PC-3 (cell line): ENCODE measurements around the gene PIGW. TPM values are rescaled to one million over a fixed set of nuclear protein-coding genes. Genes with fewer than 3 reads are reported as not detected.
A peak's percentile ranks its signal among the peaks of the same experiment; 100 is the strongest.

Experiments
- ATAC-seq: fragments of 200-7000 bp; cut with Tn5 transposase; 2 replicates; pipeline ENCODE4 v1.9.1; 2020; ENCODE audit warnings: mild to moderate bottlenecking, moderate library complexity
- Bru-seq: library from RNA; stranded (reverse); fragments of 400-500 nt; gene quantifications from one replicate; lab custom pipeline; 2021; lab: Mats Ljungman, UMichigan
- BruChase-seq, 2 experiments: library from RNA; stranded (reverse); fragments of 400-500 nt; gene quantifications; one replicate each; lab custom pipeline; 2021; lab: Mats Ljungman, UMichigan
- BruUV-seq: library from RNA; stranded (reverse); fragments of 400-500 nt; replicated peaks from 2 replicates; lab custom pipeline; 2021; lab: Mats Ljungman, UMichigan
- CTCF ChIA-PET: fragments of 300-600 bp; sonication (Branson Sonifier 250); formaldehyde crosslinking; loops from one replicate; lab custom pipeline; 2022; ENCODE audit warnings: antibody characterized with exemption; lab: Charles Lee
- POLR2A ChIA-PET: fragments of 300-600 bp; sonication (Branson Sonifier 250); formaldehyde crosslinking; loops from one replicate; lab custom pipeline; 2022; ENCODE audit warnings: antibody characterized with exemption; ENCODE audit not compliant: unreplicated experiment; lab: Charles Lee
- DNase-seq: peaks from one replicate; pipeline ENCODE4 v3.0.0-alpha.2; 2015
- H2AFZ ChIP-seq: fragments of 300-600 bp; sonication (generic); 2 replicates; pipeline ENCODE4 v1.6.0; 2016; ENCODE audit warnings: antibody characterized with exemption, low read length
- H3F3A ChIP-seq: fragments of 300-600 bp; sonication (generic); one replicate; pipeline ENCODE4 v1.6.0; 2017; ENCODE audit warnings: antibody characterized with exemption, low read length, control low read depth, mild to moderate bottlenecking; ENCODE audit not compliant: unreplicated experiment
- H3K27ac ChIP-seq: fragments of 300-600 bp; sonication (generic); 2 replicates; pipeline ENCODE4 v1.5.1; 2016; ENCODE audit warnings: mild to moderate bottlenecking, low read length
- H3K27me3 ChIP-seq: fragments of 300-600 bp; sonication (generic); 2 replicates; pipeline ENCODE4 v1.6.1; 2016; ENCODE audit warnings: low read length, mixed read lengths
- H3K36me3 ChIP-seq: fragments of 300-600 bp; sonication (generic); 2 replicates; pipeline ENCODE4 v1.6.1; 2016; ENCODE audit warnings: low read depth, mixed run types, low read length, mixed read lengths
- H3K4me1 ChIP-seq: fragments of 300-600 bp; sonication (generic); 2 replicates; pipeline ENCODE4 v1.5.1; 2016; ENCODE audit warnings: low read length; ENCODE audit not compliant: insufficient read depth
- H3K4me2 ChIP-seq: fragments of 300-600 bp; sonication (generic); 2 replicates; pipeline ENCODE4 v1.6.0; 2016; ENCODE audit warnings: low read length
- H3K4me3 ChIP-seq: fragments of 300-600 bp; sonication (generic); 2 replicates; pipeline ENCODE4 v1.5.1; 2016; ENCODE audit warnings: mild to moderate bottlenecking, low read length, mixed read lengths
- H3K79me2 ChIP-seq: fragments of 300-600 bp; sonication (generic); 2 replicates; pipeline ENCODE4 v1.6.1; 2017; ENCODE audit warnings: low read length, mixed read lengths
- H3K9ac ChIP-seq: fragments of 300-600 bp; sonication (generic); 2 replicates; pipeline ENCODE4 v1.6.0; 2016; ENCODE audit warnings: mild to moderate bottlenecking, low read length
- H3K9me2 ChIP-seq: fragments of 300-600 bp; sonication (generic); replicated peaks from 2 replicates; pipeline ENCODE4 v1.6.1; 2016; ENCODE audit warnings: mixed run types, low read length, mixed read lengths
- H3K9me3 ChIP-seq: fragments of 300-600 bp; sonication (generic); 2 replicates; pipeline ENCODE4 v1.6.1; 2016; ENCODE audit warnings: low read length, mixed read lengths
- H4K20me1 ChIP-seq: fragments of 300-600 bp; sonication (generic); 2 replicates; pipeline ENCODE4 v1.6.1; 2016; ENCODE audit warnings: low read length, mixed read lengths
- EZH2 ChIP-seq: fragments of 300-600 bp; sonication (generic); IDR thresholded peaks from one replicate; pipeline ENCODE4 v1.6.1; 2017; ENCODE audit warnings: antibody characterized with exemption, mild to moderate bottlenecking, low read length; ENCODE audit not compliant: unreplicated experiment
- EZH2phosphoT487 ChIP-seq: fragments of 300-600 bp; sonication (generic); IDR thresholded peaks from 2 replicates; pipeline ENCODE4 v1.6.1; 2018; ENCODE audit warnings: mild to moderate bottlenecking, antibody characterized with exemption, low read length, borderline replicate concordance
- intact Hi-C: fragments of 100-400 bp; cut with micrococcal nuclease; formaldehyde crosslinking; loops from 2 replicates; pipeline ENCODE4 v1.9.0; 2023
- long read RNA-seq: library from polyadenylated mRNA; unstranded; transcript quantifications from one replicate; pipeline ENCODE4 v2.0.0, GENCODE V29; 2021; ENCODE audit not compliant: unreplicated experiment
- total RNA-seq: library from RNA; depleted of rRNA; stranded (reverse); fragments of >200 nt; gene quantifications from 2 replicates; pipeline ENCODE4 v1.2.3, GENCODE V29; 2014; rRNA removed
- TF ChIP-seq, protein P1 (sequence below): fragments of 300-600 bp; sonication (generic); conservative IDR thresholded peaks from 2 replicates; pipeline ENCODE4 v1.5.1; 2017; ENCODE audit warnings: antibody characterized with exemption, low read depth, mild to moderate bottlenecking, low read length

The PIGW gene, protein sequence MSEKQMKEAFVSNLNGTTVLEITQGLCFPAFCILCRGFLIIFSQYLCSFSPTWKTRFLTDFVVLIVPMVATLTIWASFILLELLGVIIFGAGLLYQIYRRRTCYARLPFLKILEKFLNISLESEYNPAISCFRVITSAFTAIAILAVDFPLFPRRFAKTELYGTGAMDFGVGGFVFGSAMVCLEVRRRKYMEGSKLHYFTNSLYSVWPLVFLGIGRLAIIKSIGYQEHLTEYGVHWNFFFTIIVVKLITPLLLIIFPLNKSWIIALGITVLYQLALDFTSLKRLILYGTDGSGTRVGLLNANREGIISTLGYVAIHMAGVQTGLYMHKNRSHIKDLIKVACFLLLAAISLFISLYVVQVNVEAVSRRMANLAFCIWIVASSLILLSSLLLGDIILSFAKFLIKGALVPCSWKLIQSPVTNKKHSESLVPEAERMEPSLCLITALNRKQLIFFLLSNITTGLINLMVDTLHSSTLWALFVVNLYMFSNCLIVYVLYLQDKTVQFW
- 8.0 and 11.1 TPM in 2 replicates for total RNA-seq
- percentile 84 among the genes with signal in this experiment for Bru-seq, nascent RNA
- percentile 96 among the genes with signal in this experiment for BruChase-seq, experiment 1, labeled RNA remaining after a 6-hour chase
- BruChase-seq, experiment 2, labeled RNA remaining after a 2-hour chase = percentile 91 among the genes with signal in this experiment
- long read RNA-seq, transcript PIGW-206 (2 exons, 2,264 nt) = minor isoform, 6 of 34 reads
- long read RNA-seq, transcript PIGW-204 (2 exons, 2,312 nt) = major isoform, 19 of 34 reads
- long read RNA-seq, transcript PIGW-205 (2 exons, 876 nt) = minor isoform, 6 of 34 reads
- long read RNA-seq, partial matches to known transcripts = 0 of 34 reads
- long read RNA-seq, other reads (novel, unspliced or antisense) = 3 of 34 reads

DNA sequence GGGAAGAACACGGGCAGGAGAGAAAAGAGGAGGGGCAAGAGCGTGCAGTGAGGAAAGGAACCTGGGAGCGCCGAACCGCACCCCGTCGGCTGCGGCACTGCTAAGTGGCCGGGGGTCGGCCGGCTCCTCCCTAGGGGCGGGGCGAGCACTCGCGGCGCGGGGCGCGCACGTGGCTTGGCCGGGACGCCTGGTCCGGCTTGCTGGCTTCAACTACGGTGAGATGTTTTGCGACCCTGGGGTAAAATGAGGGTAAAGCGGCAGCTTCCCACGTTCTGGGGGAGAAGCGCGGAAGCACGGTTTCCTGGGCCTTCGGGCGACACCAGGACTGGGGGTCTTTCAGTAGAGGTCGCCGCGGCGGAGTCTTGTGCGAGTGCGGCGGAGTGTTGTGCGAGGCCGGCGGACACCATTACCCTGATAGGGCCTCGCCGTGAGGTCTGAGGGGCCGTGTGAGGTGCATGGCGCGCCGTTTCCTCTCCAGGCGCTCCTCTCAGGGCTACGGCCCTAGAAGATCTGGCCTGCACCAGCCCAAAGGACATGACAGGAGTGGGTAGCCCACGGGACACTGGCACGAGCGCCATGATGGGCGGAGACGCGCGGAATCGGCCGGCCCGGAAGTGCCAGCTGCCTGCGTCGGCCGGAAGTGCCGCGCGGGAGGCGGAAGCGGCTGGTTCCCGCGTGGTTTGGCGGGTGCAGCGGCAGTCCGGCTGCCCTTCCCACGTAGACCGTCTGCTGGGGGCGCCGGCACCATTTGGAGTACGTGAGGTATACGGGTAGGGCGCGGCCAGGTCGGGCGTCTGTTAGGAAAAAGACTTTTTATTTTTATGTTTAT, at the start of gene PIGW, which contains the start of gene MYO19:
PIGW (plus strand) TSS at position 148 of the 829 bp plus-strand sequence. CDS start 2,115 bp downstream, outside the sequence.
MYO19 (minus strand) TSS at position 29 of the 829 bp plus-strand sequence. CDS start 2,330 bp downstream, outside the sequence.
- H3K9ac ChIP-seq = peak within 1 kb of the TSS; percentile 98
- peak within 1 kb of the TSS; percentile 83 for H2AFZ ChIP-seq
- TF ChIP-seq EZH2 = no peak
- TF ChIP-seq, protein P1, sequence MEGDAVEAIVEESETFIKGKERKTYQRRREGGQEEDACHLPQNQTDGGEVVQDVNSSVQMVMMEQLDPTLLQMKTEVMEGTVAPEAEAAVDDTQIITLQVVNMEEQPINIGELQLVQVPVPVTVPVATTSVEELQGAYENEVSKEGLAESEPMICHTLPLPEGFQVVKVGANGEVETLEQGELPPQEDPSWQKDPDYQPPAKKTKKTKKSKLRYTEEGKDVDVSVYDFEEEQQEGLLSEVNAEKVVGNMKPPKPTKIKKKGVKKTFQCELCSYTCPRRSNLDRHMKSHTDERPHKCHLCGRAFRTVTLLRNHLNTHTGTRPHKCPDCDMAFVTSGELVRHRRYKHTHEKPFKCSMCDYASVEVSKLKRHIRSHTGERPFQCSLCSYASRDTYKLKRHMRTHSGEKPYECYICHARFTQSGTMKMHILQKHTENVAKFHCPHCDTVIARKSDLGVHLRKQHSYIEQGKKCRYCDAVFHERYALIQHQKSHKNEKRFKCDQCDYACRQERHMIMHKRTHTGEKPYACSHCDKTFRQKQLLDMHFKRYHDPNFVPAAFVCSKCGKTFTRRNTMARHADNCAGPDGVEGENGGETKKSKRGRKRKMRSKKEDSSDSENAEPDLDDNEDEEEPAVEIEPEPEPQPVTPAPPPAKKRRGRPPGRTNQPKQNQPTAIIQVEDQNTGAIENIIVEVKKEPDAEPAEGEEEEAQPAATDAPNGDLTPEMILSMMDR = no peak
- 0 out of 2 replicates have a peak, but pooled peaks have one; percentile 29 for TF ChIP-seq EZH2phosphoT487
- no peaks in the 10 kb centered on the region for H3K27me3 ChIP-seq
- no peaks in the 10 kb centered on the region for H3F3A ChIP-seq
- no peaks in the 10 kb centered on the region for H4K20me1 ChIP-seq
- H3K27ac ChIP-seq = peak within 1 kb of the TSS; percentile 93
- no peaks in the 10 kb centered on the region for H3K9me3 ChIP-seq
- DNase-seq (peak; percentile 84), ATAC-seq (peak; percentile 83)
- H3K9me2 ChIP-seq = no peaks in the 10 kb centered on the region
- H3K4me1 ChIP-seq = peaks cover 29% of the 10 kb centered on the region
- intact Hi-C loops = no loop called here
- ChIA-PET CTCF (no interaction called here), POLR2A (interaction anchor here (0.6 kb wide), 1 partner anchor 9 kb away, joined by 3 read pairs; no protein-coding TSS in a partner anchor)
- peak within 1 kb of the TSS; percentile 92 for H3K4me2 ChIP-seq
- H3K36me3 ChIP-seq = peaks cover 26% of the 10 kb centered on the region; the same call in 1 of the 2 replicates
- no TSS peak for BruUV-seq
- H3K4me3 ChIP-seq = peak within 1 kb of the TSS; percentile 81
- H3K79me2 ChIP-seq = peaks cover 57% of the 10 kb centered on the region

DNA sequence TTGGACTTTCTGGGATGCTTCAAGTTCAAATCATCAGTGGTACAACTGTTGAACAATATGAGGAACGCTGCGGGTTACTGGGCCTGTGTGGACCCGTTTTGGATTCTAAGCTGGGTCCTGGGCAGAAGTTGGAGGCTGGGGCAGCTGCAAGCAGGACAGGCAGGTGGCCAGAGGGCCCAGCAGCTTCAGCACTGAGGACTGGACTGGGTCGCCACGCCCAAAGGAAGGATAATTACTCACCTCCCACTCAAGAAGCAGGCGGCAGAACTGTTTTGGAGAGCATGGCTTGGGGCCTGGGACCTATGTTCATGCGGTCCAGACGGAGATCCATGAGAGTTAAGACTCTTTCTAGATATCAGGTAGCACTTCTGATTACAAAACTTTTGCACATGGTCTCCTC, 49.8 kb upstream of the PIGW start:
- Histone ChIP-seq H2AFZ (no peak overlapping the region), H3K36me3 (peaks cover 8% of the 10 kb centered on the region), H3K9ac (no peak overlapping the region), H3K4me3 (no peak overlapping the region), H3K27ac (no peak overlapping the region), H4K20me1 (no peaks in the 10 kb centered on the region), H3K9me2 (no peaks in the 10 kb centered on the region), H3K79me2 (peaks cover 33% of the 10 kb centered on the region), H3K9me3 (no peaks in the 10 kb centered on the region), H3F3A (no peaks in the 10 kb centered on the region), H3K4me1 (no peaks in the 10 kb centered on the region; the same call in 1 of the 2 replicates), H3K27me3 (peaks cover 8% of the 10 kb centered on the region; the same call in 1 of the 2 replicates), H3K4me2 (no peak overlapping the region)
- ChIA-PET POLR2A (no interaction called here), CTCF (no interaction called here)
- DNase-seq (no peak), ATAC-seq (no peak)
- intact Hi-C loops = no loop called here
- no TSS peak for BruUV-seq
- TF ChIP-seq, protein P1 = no peak
- TF ChIP-seq EZH2 (no peak), EZH2phosphoT487 (no peak)
